GDM1 (cell line): Measurements from ENCODE around the gene EXOC3.
"Not testable (repeated sequence)": the region's sequence is repeated elsewhere in the genome, so short reads cannot be mapped to it uniquely, and the experiment has no call there.

Source experiments
- DNase-seq: peaks from one replicate; lab custom pipeline; 2025; lab: John Stamatoyannopoulos, UW

Gene EXOC3

DNA sequence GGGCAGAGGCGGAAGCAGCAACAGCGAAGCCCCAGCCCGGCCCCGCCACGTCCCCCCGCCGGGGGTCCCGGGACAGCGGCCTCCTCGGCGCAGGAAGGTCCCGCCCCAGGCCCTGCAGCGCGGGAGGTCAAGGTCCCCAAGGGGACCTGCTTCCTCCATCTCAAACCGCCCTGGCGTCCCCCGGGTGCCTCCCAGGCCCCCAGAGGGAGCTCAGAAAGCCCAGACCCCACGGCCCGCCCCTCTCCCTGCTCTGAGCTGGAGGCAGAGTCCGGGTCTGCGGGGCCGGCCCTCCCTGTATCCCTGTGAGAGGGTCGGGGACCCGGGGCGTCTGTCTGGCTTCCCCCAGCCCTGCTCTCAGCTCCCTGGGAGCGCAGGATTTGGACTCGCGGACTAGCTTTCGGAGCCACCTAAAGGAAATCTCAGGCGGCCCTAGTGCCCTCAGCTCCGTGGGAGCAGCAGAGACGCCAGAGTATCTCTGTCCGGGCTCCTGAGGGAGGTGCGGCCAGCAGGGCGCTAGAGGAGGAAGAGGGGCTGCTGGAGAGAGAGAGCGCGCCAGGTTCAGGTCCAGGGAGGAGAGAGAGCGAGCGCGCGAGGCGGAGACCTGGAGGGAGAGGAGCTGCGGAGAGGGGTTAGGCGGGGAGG, 30.7 kb downstream of the EXOC3 start:
- no peak for DNase-seq

GRCh38 chr5:474232-474839, 31.4 kb downstream of the EXOC3 start:
- DNase-seq, result not testable (repeated sequence)

DNA sequence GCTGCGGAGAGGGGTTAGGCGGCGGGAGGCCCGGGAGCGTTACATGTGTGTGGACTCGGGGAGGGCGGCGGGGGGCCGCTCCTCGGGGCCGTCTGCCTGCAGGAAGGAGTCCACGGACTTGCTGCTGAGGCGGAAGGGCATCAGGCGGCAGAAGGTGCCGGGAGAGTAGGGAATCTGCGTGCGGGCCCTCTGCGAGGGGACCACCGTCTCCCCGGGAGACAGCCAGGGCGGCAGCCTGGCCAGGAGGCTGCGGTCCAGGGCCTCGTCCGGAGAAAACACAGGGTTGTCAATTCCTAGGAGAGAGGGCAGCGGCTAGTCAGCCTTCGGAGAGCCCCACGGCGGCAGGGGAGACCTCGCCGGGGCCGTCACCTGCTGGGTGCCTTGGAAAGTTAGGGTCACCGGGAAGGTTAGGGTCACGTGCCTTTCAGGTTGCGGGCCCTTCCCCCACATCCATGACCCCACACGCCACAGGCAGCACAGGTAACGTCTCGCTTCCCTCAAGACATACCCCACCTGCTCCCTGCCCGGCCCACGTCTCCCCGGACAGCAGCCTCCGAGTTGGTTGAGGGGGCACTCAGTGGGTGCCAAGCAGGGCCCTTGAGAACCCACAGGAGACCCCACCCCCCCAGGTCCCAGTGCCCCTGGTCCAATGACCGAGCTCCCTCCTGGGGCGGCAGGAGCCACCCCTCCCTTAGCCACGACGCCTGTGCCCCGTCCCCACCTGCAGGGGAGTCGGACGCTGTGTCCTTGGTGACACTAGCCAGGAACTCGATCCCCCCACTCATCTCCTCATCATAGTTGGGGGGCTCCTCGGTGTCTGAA, 32.1 kb downstream of the EXOC3 start:
- no peak for DNase-seq

GRCh38 chr5:475704-476101, 32.7 kb downstream of the EXOC3 start:
- DNase-seq, result no peak

DNA sequence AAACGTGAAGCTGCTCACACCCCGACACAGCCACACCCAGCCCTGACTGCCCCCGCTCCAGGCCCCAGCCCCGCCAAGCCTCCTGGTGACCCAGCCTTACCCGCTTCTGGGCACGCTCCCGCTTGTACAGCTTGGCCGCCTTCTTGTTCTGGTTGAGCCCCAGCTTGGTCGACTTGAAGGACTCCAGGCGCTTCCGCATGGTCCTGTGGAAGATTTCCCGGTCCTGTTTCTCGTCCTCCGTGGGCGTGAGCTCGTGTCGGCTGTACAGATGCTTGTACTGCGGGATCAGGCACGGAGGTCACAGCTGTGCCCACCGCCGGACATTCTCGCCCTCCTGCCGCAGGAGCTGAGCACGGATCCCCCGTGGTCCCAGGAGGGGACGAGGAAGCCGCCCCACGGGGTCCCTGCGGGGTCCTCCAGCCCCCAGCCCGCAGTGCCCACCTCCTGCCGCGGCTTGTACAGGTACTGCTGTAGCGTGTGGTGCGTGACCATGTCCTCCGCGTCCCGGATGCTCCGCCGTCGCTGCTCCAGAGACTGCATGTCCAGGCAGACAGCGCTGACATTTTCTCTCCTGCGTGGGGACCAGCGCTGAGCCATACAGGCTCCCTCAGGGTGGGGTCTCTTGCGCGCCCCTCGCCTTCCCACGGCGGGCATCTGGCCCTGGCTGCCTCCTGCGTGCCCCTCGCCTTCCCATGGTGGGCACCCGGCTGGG, 33.3 kb downstream of the EXOC3 start:
- DNase-seq, result no peak

DNA sequence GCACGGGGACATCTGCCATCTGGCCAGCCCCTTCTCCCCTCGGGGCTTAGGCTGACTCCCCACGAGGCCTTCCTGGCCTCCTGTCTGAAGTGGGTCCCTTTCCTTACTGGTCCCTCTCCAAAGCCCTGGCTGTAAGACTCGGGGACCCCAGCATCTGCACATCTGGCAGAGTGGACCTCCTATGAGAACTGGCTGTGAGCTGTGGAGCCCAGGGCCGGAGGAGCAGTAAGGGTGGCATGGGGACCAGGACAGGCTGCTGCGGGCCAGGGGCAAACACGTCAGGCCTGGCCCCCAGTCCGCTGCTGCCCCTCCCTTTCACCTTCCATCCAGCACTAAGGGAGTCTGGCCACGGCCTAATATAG, 33.8 kb downstream of the EXOC3 start:
- DNase-seq, result no peak

DNA sequence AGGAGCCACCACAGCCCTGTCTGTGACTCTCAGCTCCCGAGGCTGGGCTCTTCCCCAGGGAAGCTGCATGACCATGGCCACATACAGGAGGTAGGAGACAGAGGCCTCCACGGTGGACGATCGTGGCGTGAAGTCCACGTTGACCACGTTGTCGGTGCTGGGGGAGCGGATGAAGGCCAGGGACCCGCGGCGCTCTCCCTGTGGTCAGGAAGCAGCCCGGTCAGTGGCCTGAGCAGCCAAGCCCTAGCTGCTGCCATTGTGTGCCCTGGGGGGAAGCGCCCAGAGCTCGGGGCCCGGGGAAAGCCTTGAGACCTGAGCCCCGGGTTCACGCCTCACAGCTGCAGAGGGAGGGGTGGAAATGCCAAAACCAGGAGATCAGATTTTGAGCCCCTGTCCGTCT, 34.3 kb downstream of the EXOC3 start:
- DNase-seq, result no peak

GRCh38 chr5:477871-478270, 34.9 kb downstream of the EXOC3 start:
- no peak for DNase-seq

DNA sequence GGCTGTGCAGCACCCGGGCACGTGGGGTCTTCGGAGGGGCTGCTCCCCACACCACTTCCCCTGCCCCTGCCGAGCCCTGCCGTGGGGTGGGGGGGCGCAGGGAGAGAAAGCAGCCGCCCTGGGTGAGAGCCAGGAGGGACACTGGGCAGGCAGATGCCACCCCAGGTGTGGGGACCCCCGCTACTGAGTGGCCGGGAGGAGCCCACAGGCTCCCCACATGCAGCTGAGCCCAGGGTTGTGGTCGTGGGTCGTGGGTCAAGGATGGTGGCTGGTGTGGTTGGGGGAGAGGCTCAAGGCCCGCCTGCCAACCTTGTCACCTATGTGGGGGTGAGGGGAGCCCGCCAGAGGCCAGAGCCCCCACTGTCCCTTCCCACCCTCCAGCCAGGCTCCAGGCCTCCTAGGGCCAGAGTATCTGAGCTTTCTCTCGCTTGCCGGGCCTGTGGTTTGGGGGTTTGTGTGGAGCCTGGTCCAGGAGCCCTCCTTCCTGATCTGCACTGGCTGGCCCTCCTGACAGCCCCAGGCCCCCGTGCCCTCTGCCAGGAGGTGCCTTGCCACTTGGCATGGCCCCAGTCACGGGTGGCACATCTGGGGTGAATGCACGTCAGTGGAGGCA, 35.5 kb downstream of the EXOC3 start:
- DNase-seq, result no peak

DNA sequence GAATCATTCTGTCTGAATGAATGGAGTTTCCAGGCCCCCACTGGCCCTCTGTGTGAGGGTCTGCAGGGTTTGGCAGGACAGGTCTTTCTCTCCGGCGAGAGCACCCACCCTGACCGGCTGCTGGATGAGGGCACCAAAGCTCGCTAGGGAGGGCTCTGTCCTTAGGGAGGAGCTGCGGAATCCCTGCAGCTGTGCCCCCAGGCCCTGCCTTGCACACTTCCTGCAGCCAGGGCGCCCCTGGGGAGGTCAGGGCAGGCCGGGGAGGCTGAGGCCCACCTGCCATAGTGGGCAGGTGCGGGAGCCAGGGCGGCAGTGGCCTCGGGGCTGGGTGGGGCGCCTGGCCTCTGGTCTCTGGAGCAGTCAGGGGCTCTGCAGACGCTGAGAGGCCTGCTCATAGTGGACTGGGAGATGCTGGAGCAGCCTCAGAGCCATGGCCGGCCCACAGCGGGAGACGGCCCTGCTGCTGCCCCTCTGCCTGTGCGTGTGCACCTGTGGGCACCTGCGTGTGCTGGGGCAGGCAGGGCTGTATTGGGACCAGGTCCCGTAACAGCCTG, 36.1 kb downstream of the EXOC3 start:
- no peak for DNase-seq

DNA sequence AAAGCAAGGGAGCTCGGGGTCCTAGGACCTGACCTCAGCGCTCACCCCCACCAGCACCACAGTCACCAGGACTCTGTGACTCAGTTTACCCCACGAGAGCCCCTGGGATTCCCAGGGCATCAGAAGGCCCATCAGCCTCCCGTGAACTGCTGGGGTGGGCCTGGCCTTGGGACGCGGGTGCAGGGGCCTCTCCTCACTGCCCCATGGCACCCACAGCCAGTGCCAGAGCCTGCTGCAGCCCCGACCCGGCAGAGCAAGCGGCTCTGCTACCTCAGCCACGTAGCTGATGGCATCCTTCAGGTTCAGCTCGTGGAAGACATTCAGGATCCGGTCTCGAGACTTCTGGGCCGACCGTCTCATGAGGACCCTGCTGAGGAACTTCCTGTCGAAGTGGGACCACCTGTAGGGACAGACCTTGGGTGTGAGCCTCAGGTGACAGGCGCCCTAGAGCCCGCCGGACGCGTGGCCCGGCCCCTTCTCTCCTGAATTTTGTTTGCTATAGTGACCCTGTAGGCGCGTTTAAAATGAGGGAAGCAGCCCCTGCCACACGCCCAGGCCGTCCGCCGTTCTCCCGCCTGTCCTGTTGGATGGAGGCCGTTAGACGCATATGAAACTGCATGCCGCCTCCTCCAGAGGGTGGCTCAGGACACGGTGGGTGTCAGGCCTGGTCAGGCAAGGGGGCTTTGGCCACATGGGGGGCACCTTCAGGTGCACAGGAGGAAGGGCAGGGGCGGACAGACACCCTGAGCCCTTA, 36.8 kb downstream of the EXOC3 start:
- no peak for DNase-seq

DNA sequence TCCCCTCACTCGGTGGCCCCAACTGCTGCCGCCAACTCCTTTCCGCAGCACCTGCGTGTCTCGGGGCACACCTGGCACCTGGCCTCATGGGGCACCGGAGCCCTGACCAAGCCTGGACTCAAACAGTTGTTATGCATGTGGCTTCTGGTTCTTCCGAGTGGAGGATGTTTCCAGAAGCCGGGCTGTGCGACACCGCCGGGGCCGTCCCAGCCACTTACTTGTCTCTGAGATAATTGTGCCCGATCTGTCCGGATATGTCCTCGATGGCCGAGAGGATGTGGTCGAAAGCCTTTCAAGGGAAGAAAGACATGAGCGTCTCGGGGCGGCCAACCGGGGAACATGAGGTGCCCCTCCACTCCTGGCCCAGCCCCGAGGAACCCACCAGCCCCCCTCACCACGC, 38.4 kb downstream of the EXOC3 start:
- DNase-seq, result no peak

- DNase-seq, result no peak
These were observed 39.0 kb downstream of the EXOC3 start for GRCh38 chr5:482021-482420.

GRCh38 chr5:482506-482905, 39.5 kb downstream of the EXOC3 start:
- no peak for DNase-seq

- DNase-seq, result no peak
These were observed 40.0 kb downstream of the EXOC3 start for GRCh38 chr5:483011-483410.

GRCh38 chr5:483434-484140, 40.6 kb downstream of the EXOC3 start:
- DNase-seq, result no peak

GRCh38 chr5:484556-484955, 41.6 kb downstream of the EXOC3 start:
- no peak for DNase-seq

DNA sequence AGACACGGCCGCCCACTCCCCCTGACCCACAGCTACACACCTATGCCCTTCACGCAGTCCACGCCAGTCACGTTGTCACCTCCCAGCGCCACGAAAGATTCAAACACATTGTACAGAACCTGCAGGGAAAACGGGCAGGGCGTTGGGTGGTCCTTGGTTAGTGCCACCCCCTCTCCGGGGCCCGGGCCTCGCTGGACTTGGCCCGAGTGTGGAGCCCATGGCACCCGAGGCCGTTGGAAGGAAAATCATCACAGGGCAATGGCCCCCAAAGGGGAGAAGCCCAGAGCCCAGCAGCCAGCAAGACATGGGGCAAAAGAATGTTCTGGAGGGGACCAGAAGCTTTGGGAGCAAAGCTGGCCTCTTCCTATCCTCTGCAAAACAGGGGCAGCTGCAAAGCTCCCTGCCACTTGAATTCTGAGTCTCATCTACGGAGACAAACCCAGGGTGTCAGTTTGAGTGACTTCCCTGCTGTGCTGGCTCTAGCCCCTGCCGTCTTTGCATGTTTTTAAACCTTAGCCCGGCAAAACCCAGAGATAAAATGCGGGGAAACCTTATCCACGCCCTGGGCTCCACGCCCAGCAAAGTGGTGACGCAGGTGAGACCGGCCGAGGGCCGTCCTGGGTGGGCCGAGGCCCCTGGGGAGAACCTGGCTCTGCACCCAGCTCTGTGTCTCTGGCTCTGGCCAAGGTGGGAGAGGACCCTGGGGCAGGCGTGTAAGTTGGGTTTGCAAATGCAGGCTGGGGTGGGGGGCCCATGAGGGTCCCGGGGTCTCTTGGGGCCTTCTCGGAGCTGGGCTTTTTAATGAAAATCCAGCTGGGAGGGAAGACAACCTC, 42.4 kb downstream of the EXOC3 start:
- no peak for DNase-seq

- no peak for DNase-seq
These were observed 43.0 kb downstream of the EXOC3 start for GRCh38 chr5:485946-486491.
